Islet precursor cell (in vitro differentiated cells): ENCODE results near the gene FHOD1.

Experiments used
- DNase-seq: peaks from one replicate; pipeline ENCODE4 v3.0.0-alpha.2; 2018

FHOD1 gene

GRCh38 chr16:67247192-67248072 is at the start of gene FHOD1:
Gene FHOD1, minus strand, starts transcription at chr16:67247481. Its CDS starts 71 bp downstream, at chr16:67247410.
- DNase-seq, result peak; percentile 98

- no peak for DNase-seq
These were observed 49.1 kb upstream of the FHOD1 start for GRCh38 chr16:67296420-67296819.

- DNase-seq, result no peak
These were observed 47.7 kb upstream of the FHOD1 start for GRCh38 chr16:67294938-67295361.

GRCh38 chr16:67294171-67294757 is 47.0 kb upstream of the FHOD1 start:
- DNase-seq, result no peak

- no peak for DNase-seq
These were observed 44.2 kb upstream of the FHOD1 start for GRCh38 chr16:67291461-67291860.

GRCh38 chr16:67287960-67288359 is 40.7 kb upstream of the FHOD1 start:
- no peak for DNase-seq

- no peak for DNase-seq
These were observed 39.4 kb upstream of the FHOD1 start for GRCh38 chr16:67286441-67287235.

- DNase-seq, result peak; percentile 85
These were observed 37.7 kb upstream of the FHOD1 start for GRCh38 chr16:67284699-67285646.

- no peak for DNase-seq
These were observed 36.7 kb upstream of the FHOD1 start for GRCh38 chr16:67283826-67284555.

- DNase-seq, result no peak
These were observed 36.0 kb upstream of the FHOD1 start for GRCh38 chr16:67283039-67283825.

- DNase-seq, result no peak
These were observed 35.1 kb upstream of the FHOD1 start for GRCh38 chr16:67282447-67282805.

- DNase-seq, result no peak
These were observed 34.5 kb upstream of the FHOD1 start for GRCh38 chr16:67281536-67282446.

GRCh38 chr16:67280090-67281015 is 33.1 kb upstream of the FHOD1 start:
- no peak for DNase-seq

GRCh38 chr16:67279296-67280089 is 32.2 kb upstream of the FHOD1 start, which contains the start of gene PLEKHG4:
Gene PLEKHG4, plus strand, starts transcription at chr16:67279532. Its CDS starts 513 bp downstream, at chr16:67280045.
- DNase-seq, result peak; percentile 83

- DNase-seq, result no peak
These were observed 31.6 kb upstream of the FHOD1 start for GRCh38 chr16:67278773-67279295.

GRCh38 chr16:67277999-67278772 is 30.9 kb upstream of the FHOD1 start:
- DNase-seq, result no peak
